ENCODE results near the gene GNA15.
"Not testable (repeated sequence)": the region's sequence is repeated elsewhere in the genome, so short reads cannot be mapped to it uniquely, and the experiment has no call there.

GNA15 gene

GRCh38 chr19:3152419-3152780 is 16.6 kb downstream of the GNA15 start:
- Histone ChIP-seq H3K36me3 (ENCODE audit: insufficient read depth, low read length) (no peaks in the 10 kb centered on the region), H3K4me1 (ENCODE audit: insufficient read depth, low read length) (no peaks in the 10 kb centered on the region), H3K4me3 (ENCODE audit: low read length) (no peak overlapping the region), H3K9me3 (ENCODE audit: low read length) (no peaks in the 10 kb centered on the region), H3K27me3 (ENCODE audit: insufficient read depth, low read length) (no peaks in the 10 kb centered on the region), H2AFZ (ENCODE audit: low read depth, low read length) (no peak overlapping the region)

DNA sequence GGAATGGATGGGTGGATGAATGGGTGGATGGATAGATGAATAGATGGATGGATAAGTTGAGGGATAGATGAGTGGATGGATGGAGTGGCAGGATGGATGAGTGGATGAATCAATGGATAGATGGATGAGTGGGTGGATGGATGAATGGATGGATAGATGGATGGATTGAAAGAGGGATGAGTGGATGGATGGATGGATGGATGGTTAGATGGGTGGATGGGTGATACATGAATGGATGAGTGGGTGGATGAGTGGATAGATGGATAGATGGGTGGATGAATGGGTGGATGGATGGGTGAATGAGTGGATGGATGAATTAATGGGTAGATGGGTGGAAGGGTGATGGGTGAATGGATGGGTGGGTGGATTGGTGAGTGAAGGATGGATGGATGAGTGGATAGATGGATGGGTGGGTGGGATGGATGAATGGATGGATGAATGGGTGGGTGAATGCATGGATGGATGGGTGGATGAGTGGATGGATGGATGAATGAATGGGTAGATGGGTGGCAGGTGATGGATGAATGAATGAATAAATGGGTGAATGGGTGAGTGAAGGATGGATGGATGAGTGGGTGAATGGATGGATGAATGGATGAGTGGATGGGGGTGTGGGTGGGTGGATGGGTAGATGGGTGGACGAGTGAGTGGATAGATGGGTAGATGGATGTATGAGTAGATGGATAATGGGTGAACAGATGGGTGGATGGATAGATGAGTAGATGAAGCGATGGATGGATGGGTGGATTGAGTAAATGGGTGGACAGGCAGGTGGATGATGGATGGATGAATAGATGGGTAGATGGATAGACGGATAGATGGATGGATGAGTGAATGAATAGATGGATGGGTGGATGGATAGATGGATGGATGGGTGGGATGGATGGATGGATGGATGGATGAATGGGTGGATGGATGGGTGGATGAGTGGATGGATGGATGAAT is 17.7 kb downstream of the GNA15 start:
- H2AFZ ChIP-seq (ENCODE audit: low read depth, low read length), result no peak overlapping the region
- H3K4me1 ChIP-seq (ENCODE audit: insufficient read depth, low read length), result no peaks in the 10 kb centered on the region
- no peaks in the 10 kb centered on the region for H3K27me3 ChIP-seq (ENCODE audit: insufficient read depth, low read length)
- no peaks in the 10 kb centered on the region for H3K36me3 ChIP-seq (ENCODE audit: insufficient read depth, low read length)
- H3K4me3 ChIP-seq (ENCODE audit: low read length), result no peak overlapping the region
- H3K9me3 ChIP-seq (ENCODE audit: low read length), result no peaks in the 10 kb centered on the region

- H3K9me3 ChIP-seq (ENCODE audit: low read length); H3K36me3 ChIP-seq (ENCODE audit: insufficient read depth, low read length); H3K27me3 ChIP-seq (ENCODE audit: insufficient read depth, low read length): not testable (repeated sequence)
Observed at GRCh38 chr19:3154447-3154846, 18.6 kb downstream of the GNA15 start.

GRCh38 chr19:3154957-3155736 is 19.3 kb downstream of the GNA15 start:
- H3K27me3 ChIP-seq (ENCODE audit: insufficient read depth, low read length), result no peaks in the 10 kb centered on the region
- H3K36me3 ChIP-seq (ENCODE audit: insufficient read depth, low read length), result no peaks in the 10 kb centered on the region
- no peak overlapping the region for H2AFZ ChIP-seq (ENCODE audit: low read depth, low read length)
- no peaks in the 10 kb centered on the region for H3K4me1 ChIP-seq (ENCODE audit: insufficient read depth, low read length)
- no peak overlapping the region for H3K4me3 ChIP-seq (ENCODE audit: low read length)
- no peaks in the 10 kb centered on the region for H3K9me3 ChIP-seq (ENCODE audit: low read length)

More at GRCh38 chr19:3154447-3154846, 18.6 kb downstream of the GNA15 start:
- H3K4me1 ChIP-seq (ENCODE audit: insufficient read depth, low read length); H2AFZ ChIP-seq (ENCODE audit: low read depth, low read length); H3K4me3 ChIP-seq (ENCODE audit: low read length): not testable (repeated sequence)

DNA sequence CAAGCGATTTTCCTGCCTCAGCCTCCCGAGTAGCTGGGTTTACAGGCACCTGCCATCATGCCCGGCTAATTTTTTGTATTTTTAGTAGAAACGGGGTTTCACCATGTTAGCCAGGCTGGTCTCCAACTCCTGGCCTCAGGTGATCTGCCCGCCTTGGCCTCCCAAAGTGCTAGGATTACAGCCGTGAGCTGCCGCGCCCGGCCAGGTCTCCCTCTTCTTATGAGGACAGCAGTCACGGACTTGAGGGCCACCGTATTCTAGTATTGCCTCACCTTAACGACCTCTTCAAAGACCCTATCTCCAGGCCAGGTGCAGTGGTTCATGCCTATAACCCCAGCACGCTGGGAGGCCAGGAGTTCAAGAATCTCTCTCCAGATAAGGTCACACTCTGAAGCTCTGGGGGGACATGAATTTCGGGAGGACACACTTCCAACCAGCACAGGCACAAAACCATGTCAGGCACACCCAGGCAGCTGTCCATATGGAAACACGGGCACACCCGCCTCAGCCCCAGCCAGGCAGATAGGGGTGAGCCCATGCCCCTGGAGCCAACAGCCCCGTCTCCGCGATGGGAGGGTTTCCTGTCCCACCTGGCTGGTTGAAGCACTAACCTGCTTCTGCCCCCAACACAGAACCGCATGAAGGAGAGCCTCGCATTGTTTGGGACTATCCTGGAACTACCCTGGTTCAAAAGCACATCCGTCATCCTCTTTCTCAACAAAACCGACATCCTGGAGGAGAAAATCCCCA is 21.4 kb downstream of the GNA15 start:
- no peaks in the 10 kb centered on the region for H3K4me1 ChIP-seq (ENCODE audit: insufficient read depth, low read length)
- no peaks in the 10 kb centered on the region for H3K36me3 ChIP-seq (ENCODE audit: insufficient read depth, low read length)
- H3K4me3 ChIP-seq (ENCODE audit: low read length), result no peak overlapping the region
- H2AFZ ChIP-seq (ENCODE audit: low read depth, low read length), result no peak overlapping the region
- no peaks in the 10 kb centered on the region for H3K27me3 ChIP-seq (ENCODE audit: insufficient read depth, low read length)
- H3K9me3 ChIP-seq (ENCODE audit: low read length), result no peaks in the 10 kb centered on the region

DNA sequence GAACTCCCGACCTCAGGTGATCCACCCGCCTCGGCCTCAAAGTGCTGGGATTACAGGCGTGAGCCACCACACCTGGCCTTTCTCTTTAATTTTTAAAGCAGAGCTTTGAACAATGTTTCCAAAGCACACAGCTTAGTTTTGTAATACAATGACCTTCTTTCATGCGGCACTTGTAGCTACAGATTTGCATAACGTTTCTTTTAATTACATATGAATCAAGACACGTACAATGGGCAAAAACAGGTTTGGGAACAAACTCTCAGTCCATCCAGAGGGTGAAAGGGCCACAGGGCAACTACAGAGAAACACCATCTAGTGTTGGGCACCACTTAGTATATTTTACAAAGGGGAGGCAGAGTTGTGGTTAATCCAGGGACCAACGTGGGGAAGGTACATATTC is 23.7 kb downstream of the GNA15 start:
- Histone ChIP-seq H3K4me3 (ENCODE audit: low read length) (no peak overlapping the region), H3K27me3 (ENCODE audit: insufficient read depth, low read length) (no peaks in the 10 kb centered on the region), H3K36me3 (ENCODE audit: insufficient read depth, low read length) (no peaks in the 10 kb centered on the region), H2AFZ (ENCODE audit: low read depth, low read length) (no peak overlapping the region), H3K9me3 (ENCODE audit: low read length) (no peaks in the 10 kb centered on the region), H3K4me1 (ENCODE audit: insufficient read depth, low read length) (peaks cover 3% of the 10 kb centered on the region)

DNA sequence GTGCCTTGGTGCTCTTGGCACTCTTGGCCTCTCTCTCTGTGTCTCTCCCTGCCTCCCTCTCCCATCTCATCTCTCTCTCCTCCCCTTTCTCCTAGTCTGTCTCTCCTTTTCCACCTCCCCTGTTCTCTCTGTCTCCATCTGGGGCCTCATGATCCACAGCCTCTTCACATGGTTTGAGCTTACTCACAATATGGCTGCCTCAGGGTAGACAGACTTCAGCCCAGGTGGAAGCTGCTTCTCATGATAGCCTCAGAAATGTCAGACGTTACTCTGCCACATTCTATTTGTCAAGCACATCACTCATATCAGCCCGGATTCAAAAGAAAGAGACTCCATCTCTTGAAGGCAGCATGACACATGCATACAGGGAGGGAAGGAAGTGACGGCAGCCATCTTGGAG is 24.4 kb downstream of the GNA15 start:
- H3K4me3 ChIP-seq (ENCODE audit: low read length), result no peak overlapping the region
- no peak overlapping the region for H2AFZ ChIP-seq (ENCODE audit: low read depth, low read length)
- H3K4me1 ChIP-seq (ENCODE audit: insufficient read depth, low read length), result peaks cover 3% of the 10 kb centered on the region
- no peaks in the 10 kb centered on the region for H3K27me3 ChIP-seq (ENCODE audit: insufficient read depth, low read length)
- no peaks in the 10 kb centered on the region for H3K9me3 ChIP-seq (ENCODE audit: low read length)
- no peaks in the 10 kb centered on the region for H3K36me3 ChIP-seq (ENCODE audit: insufficient read depth, low read length)

GRCh38 chr19:3161453-3161852 is 25.6 kb downstream of the GNA15 start:
- Histone ChIP-seq H3K36me3 (ENCODE audit: insufficient read depth, low read length) (no peaks in the 10 kb centered on the region), H2AFZ (ENCODE audit: low read depth, low read length) (no peak overlapping the region), H3K4me3 (ENCODE audit: low read length) (no peak overlapping the region), H3K9me3 (ENCODE audit: low read length) (peaks cover 3% of the 10 kb centered on the region), H3K27me3 (ENCODE audit: insufficient read depth, low read length) (no peaks in the 10 kb centered on the region), H3K4me1 (ENCODE audit: insufficient read depth, low read length) (peaks cover 3% of the 10 kb centered on the region)

GRCh38 chr19:3162418-3163229 is 26.8 kb downstream of the GNA15 start:
- peaks cover 3% of the 10 kb centered on the region for H3K4me1 ChIP-seq (ENCODE audit: insufficient read depth, low read length)
- no peaks in the 10 kb centered on the region for H3K27me3 ChIP-seq (ENCODE audit: insufficient read depth, low read length)
- H3K9me3 ChIP-seq (ENCODE audit: low read length), result peaks cover 3% of the 10 kb centered on the region

DNA sequence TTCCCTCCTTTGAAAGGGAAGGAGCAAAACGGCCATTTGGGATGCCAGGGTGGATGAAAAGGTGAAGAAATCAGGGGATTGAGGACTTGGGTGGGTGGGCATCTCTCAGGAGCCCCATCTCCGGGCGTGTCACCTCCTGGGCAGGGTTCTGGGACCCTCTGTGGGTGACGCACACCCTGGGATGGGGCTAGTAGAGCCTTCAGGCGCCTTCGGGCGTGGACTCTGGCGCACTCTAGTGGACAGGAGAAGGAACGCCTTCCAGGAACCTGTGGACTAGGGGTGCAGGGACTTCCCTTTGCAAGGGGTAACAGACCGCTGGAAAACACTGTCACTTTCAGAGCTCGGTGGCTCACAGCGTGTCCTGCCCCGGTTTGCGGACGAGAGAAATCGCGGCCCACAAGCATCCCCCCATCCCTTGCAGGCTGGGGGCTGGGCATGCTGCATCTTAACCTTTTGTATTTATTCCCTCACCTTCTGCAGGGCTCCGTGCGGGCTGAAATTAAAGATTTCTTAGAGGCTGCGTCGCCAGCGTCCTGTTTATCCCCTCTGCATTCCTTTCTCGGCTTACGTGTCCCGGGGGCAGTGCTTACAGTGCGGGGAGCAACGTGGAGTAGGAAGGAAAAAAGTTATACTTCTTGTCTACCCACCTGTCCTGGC is 27.5 kb downstream of the GNA15 start:
- H3K27me3 ChIP-seq (ENCODE audit: insufficient read depth, low read length), result no peaks in the 10 kb centered on the region
- H3K4me3 ChIP-seq (ENCODE audit: low read length), result no peak overlapping the region
- H2AFZ ChIP-seq (ENCODE audit: low read depth, low read length), result no peak overlapping the region
- peaks cover 3% of the 10 kb centered on the region for H3K9me3 ChIP-seq (ENCODE audit: low read length)
- no peaks in the 10 kb centered on the region for H3K36me3 ChIP-seq (ENCODE audit: insufficient read depth, low read length)
- H3K4me1 ChIP-seq (ENCODE audit: insufficient read depth, low read length), result peaks cover 3% of the 10 kb centered on the region

More at GRCh38 chr19:3162418-3163229, 26.8 kb downstream of the GNA15 start:
- no peak overlapping the region for H3K4me3 ChIP-seq (ENCODE audit: low read length)
- H3K36me3 ChIP-seq (ENCODE audit: insufficient read depth, low read length), result no peaks in the 10 kb centered on the region
- H2AFZ ChIP-seq (ENCODE audit: low read depth, low read length), result no peak overlapping the region

DNA sequence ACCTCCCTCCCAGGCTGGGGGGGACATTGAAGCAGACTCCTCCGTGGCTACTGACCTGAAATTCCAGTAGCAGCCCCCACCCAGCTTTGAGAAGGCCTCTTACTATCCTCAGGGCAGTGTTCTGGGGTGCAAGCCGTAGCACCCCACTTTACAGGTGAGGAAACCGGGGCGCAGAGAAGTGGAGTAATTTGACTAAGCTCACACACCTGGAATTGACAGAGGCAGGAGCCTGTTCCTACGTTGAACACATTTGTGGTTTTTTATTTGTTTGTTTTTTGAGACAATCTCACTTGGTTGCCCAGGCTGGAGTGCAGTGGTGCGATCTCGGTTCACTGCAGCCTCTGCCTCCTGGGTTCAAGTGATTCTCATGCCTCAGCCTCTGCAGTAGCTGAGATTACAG is 28.1 kb downstream of the GNA15 start:
- Histone ChIP-seq H3K4me1 (ENCODE audit: insufficient read depth, low read length) (peaks cover 3% of the 10 kb centered on the region), H2AFZ (ENCODE audit: low read depth, low read length) (no peak overlapping the region), H3K4me3 (ENCODE audit: low read length) (no peak overlapping the region), H3K27me3 (ENCODE audit: insufficient read depth, low read length) (no peaks in the 10 kb centered on the region), H3K36me3 (ENCODE audit: insufficient read depth, low read length) (no peaks in the 10 kb centered on the region), H3K9me3 (ENCODE audit: low read length) (peaks cover 3% of the 10 kb centered on the region)
